HL-60/S4 treated with phorbol 12-myristate 13-acetate at 8.2 ng/mL for 4 days and 3 days (cell line): Measurements from ENCODE around the gene DMRTB1.

Experiments
- in situ Hi-C: fragments of 300-500 bp; cut with MboI; formaldehyde crosslinking; loops from 2 replicates; pipeline ENCODE4 v1.15.0; 2022; ENCODE audit warnings: low sequenced_read_pairs

Gene DMRTB1

GRCh38 chr1:53484705-53485477 lies 25.7 kb downstream of the DMRTB1 start:
- in situ Hi-C loops: no loop called here

DNA sequence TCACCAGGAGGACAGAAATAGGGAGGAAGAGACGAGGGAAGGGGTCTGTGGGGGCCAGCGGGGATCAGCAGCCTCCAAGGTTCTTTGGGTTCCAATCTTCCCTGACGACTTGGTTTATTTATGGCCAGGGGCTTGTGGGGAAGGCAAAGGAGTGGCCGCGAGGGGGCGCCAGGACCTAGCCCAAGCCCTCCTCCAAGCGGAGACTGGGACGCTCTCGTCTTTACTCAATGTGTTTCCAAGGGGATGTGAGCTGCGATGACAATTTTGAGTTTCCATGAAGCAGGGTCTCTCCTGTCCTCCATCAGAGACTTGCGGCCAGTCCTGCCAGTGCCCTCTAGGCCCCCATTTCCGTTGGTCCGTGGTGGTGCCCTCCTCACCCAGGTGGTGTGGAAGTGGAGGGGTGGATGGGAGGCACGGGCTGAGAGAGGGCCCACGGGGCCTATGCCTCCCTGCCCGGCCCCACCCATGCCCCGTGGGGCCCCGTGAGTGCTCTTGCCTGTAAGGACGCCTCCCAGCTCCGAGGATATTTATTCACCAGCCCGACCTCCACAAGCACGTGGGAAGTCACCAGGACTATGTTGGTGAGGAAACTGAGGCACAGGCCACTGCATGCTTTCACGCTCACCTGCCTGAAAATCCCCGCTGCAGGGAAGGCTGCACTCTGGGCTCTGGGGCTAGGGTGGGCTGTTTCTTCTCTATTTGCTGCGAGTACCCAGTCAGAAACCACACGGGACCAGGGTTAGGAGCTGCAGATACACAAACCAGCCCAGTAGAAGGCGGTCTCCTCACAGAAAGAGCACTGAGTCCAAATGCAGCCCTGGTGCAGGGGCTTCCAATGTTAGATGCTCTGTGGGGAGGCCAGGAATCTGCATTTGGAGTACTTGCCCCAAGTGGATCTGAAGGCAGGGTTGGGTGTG lies 26.5 kb downstream of the DMRTB1 start:
- in situ Hi-C loops: no loop called here

DNA sequence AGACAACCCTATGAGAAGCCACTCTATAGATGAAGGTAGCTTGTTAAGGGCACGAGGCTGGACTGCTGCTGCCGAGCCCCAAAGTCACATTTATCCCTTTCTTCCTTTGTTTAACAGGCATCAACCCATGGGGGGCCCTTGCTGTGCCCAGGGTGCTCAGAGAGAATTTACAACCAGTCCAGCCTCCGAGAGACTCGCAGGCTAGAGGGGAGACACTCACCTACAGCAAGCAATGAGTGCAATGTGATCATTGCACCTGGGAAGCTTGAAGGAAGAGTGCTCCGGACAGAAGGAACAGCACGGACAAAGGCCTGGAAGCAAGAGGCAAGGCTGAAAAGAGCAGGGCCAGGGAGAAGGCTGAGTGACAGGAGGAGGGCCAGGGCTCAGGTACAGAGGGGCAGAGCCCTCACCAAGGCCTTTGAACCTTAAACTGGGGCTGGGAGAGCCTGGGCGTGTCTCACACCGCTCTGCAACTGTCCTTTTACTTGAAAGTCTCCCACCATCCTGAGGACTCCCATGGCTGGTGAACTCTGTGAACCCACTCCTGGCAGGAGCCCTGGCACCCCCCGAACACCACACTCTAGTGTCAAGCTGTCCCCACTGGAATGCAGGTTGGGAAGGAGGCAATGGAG lies 27.3 kb downstream of the DMRTB1 start:
- in situ Hi-C loops: no loop called here

DNA sequence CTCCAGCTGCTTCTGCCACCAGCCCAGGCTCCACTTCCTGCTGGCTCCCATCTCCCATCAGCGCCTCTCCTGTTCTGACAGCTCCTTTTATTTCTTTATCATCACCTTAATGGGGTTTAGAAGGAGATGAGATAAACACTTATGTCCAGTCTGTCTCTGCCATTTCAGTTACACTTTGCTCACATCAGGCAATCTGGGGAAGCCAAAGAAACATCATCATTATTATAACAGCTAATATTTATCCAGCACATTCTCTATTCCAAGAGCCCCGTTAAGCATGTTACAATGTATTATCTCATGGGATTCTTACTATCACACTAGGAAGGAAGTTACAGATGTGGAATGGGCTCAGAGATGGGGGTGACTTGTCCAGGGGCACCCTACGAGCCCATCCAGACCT lies 31.2 kb downstream of the DMRTB1 start:
- in situ Hi-C loops: no loop called here

GRCh38 chr1:53495633-53496345 lies 36.6 kb downstream of the DMRTB1 start:
- in situ Hi-C loops: no loop called here

- in situ Hi-C loops: no loop called here
These were observed 39.4 kb downstream of the DMRTB1 start for GRCh38 chr1:53498555-53499131.

GRCh38 chr1:53499257-53500203 lies 40.3 kb downstream of the DMRTB1 start:
- in situ Hi-C loops: no loop called here

- in situ Hi-C loops: no loop called here
These were observed 41.2 kb downstream of the DMRTB1 start for GRCh38 chr1:53500204-53501064.

- in situ Hi-C loops: no loop called here
These were observed 42.1 kb downstream of the DMRTB1 start for GRCh38 chr1:53501065-53502005.

DNA sequence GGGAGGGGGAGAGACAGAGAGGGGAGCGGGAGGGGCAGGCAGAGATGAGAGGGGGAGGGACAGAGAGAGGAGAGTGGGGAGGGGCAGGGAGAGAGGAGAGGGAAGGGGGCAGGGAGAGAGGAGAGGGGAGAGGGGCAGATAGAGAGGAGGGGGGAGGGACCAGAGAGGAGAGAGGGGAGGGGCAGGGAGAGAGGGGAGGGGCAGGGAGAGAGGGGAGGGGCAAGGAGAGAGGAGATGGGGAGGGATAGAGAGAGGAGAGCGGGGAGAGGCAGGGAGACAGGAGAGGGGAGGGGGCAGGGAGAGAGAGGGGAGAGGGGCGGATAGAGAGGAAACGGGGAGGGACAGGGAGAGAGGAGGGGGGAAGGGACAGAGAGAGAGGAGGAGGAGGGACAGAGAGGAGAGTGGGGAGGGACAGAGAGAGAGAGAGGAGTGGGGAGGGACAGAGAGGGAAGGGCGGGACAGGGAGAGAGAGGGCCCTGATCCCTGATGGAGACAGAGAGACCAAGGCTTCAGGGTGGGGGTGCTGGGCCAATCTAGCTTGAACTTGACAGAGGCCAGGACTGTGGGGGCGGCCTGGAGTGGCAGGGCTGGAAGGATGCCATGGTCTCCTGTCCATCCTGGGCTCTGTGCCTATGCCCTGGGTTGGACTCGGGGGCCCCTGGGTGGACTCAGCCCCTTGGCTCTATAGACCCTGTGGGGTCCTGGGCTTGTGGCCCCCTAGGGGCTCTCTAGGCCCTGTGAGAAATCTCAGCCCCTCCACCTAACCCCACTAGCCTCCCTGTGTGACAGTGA lies 43.6 kb downstream of the DMRTB1 start:
- in situ Hi-C loops: no loop called here

DNA sequence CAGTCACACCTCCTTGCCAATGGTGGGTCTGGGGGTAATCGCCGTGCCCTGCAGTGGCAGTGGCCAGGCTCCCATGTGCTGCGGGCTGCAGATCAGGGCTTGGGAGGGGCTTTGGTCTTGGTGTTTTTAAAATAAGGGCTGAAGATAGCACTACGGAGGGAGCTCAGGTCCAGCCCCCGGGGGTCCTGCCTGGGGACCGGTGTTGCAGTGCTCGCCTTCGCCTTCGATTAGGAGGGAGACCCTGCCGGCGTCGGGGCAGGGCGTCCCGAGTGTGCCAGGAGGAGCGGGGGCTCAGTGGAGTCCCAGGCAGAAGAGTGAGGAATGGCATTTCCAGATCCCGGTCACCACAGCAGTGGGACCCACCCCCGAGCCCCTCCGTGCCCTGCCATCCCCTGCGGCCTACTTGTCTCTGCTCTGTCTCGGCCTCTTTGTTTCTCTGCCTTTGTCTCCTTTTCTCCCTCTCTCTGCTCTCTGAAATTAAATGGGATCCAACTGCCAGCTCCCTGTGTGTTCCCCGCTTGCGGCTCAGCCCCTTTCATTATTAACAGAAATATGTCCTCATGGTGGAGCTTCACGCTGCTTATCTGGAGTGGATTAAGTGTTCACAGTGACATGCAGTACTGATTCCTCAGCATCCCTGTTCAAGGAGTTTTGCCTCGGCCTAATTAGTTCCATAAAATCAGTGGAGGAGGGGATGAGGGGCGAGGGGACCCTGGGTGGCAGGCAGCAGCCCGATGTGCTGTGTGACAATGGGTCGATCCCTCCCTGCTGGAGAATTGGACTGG lies 44.4 kb downstream of the DMRTB1 start:
- in situ Hi-C loops: no loop called here

- in situ Hi-C loops: no loop called here
These were observed 45.7 kb downstream of the DMRTB1 start for GRCh38 chr1:53504901-53505300.

DNA sequence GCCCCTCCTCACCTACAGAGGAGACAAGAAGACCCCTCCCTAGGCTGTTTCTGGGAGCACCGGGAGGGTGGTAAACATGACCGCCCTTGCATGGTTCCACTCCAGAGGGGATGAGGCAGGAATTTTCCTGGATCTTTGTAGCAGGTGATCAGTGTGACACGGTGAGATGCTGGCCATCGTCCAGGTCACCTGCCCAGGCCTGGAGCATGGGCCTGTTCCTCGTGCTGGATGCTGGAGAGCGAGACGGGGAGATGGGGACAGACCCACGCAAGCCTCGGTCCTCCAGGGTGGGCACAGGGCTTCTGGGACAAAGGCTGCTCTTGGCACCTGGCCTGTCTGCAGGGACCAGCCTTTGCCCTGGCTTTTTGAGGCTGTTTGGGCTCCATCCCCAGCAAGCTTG lies 46.2 kb downstream of the DMRTB1 start:
- in situ Hi-C loops: no loop called here

DNA sequence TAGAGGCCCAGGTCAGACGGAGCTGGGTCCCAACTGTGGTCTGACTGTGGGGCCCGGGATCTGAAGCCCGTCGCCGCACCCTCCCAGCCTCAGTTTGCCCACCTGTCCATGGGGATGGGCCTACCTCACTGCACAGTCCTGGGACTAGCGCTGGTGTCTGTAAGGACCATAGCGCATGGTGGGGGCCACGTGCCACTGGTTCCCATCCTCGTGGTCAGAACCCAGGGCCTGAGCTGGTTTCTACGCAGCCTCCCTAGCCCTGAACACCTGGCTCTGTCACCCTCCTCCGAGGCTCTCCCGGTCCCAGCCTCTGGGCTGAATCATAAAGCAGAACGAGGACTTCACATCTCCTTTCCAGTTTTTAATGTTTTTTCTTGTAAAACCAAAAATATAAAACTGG lies 46.7 kb downstream of the DMRTB1 start:
- in situ Hi-C loops: no loop called here

- in situ Hi-C loops: no loop called here
These were observed 47.3 kb downstream of the DMRTB1 start for GRCh38 chr1:53506355-53507050.
